HUDEP-2 (cell line): Measurements from ENCODE around the gene CETN3.

Source experiments
- DNase-seq, 76 experiments: peaks; one replicate each; lab custom pipeline; 2025; ENCODE audit not compliant: unreplicated experiment in 76 of 76; lab: John Stamatoyannopoulos, UW

Gene CETN3

GRCh38 chr5:90409318-90410177, at the start of gene CETN3:
Gene CETN3 (minus strand): TSS chr5:90409756. CDS start chr5:90409661, 95 bp downstream.
- peak; percentile 20 to 98 (median 87) for DNase-seq

GRCh38 chr5:90446961-90447360, 37.4 kb upstream of the CETN3 start:
- DNase-seq, result no peak

- DNase-seq, result no peak
Measured at GRCh38 chr5:90440644-90441043, 31.1 kb upstream of the CETN3 start.

- no peak for DNase-seq
Measured at GRCh38 chr5:90438100-90438499, 28.5 kb upstream of the CETN3 start.

- no peak for DNase-seq
Measured at GRCh38 chr5:90437663-90438062, 28.1 kb upstream of the CETN3 start.

GRCh38 chr5:90434116-90434714, 24.7 kb upstream of the CETN3 start:
- peak in 48 of 76 experiments; percentile 1 to 58 (median 21) for DNase-seq

GRCh38 chr5:90424245-90424644, 14.7 kb upstream of the CETN3 start:
- DNase-seq, result no peak

GRCh38 chr5:90421136-90421535, 11.6 kb upstream of the CETN3 start:
- no peak for DNase-seq

GRCh38 chr5:90418214-90418613, 8.7 kb upstream of the CETN3 start:
- DNase-seq, result no peak

GRCh38 chr5:90410178-90410762, 714 bp upstream of the CETN3 start:
- DNase-seq, result peak in 3 of 76 experiments; percentile 17 to 32 (median 29)

- DNase-seq, result peak in 4 of 76 experiments; percentile 3 to 27 (median 27)
Measured at GRCh38 chr5:90408571-90409317, 812 bp downstream of the CETN3 start.

GRCh38 chr5:90406466-90406865, 3.1 kb downstream of the CETN3 start:
- no peak for DNase-seq

- DNase-seq, result no peak
Measured at GRCh38 chr5:90402521-90403255, 6.9 kb downstream of the CETN3 start.

GRCh38 chr5:90399251-90399650, 10.3 kb downstream of the CETN3 start:
- DNase-seq, result no peak

GRCh38 chr5:90398726-90399125, 10.8 kb downstream of the CETN3 start:
- no peak for DNase-seq

GRCh38 chr5:90395005-90395404, 14.6 kb downstream of the CETN3 start:
- no peak for DNase-seq

GRCh38 chr5:90390928-90391327, 18.6 kb downstream of the CETN3 start:
- no peak for DNase-seq

GRCh38 chr5:90390326-90390725, 19.2 kb downstream of the CETN3 start:
- DNase-seq, result no peak

- no peak for DNase-seq
Measured at GRCh38 chr5:90387508-90387907, 22.0 kb downstream of the CETN3 start.

- DNase-seq, result peak in 5 of 76 experiments; percentile 1 to 13 (median 8)
Measured at GRCh38 chr5:90386099-90386710, 23.4 kb downstream of the CETN3 start.
